GM21515 (cell line): Measurements from ENCODE around the gene OAS1.
A peak's percentile ranks its signal among the peaks of the same experiment; 100 is the strongest.
"Not testable (repeated sequence)": the region's sequence is repeated elsewhere in the genome, so short reads cannot be mapped to it uniquely, and the experiment has no call there.

Experiments
- ATAC-seq: cut with Tn5 transposase; IDR thresholded peaks from one replicate; pipeline ENCODE4 v1.9.1; 2021; ENCODE audit not compliant: unreplicated experiment

The OAS1 gene

GRCh38 chr12:112900298-112901145 is 6.2 kb upstream of the OAS1 start:
- ATAC-seq: no peak

DNA sequence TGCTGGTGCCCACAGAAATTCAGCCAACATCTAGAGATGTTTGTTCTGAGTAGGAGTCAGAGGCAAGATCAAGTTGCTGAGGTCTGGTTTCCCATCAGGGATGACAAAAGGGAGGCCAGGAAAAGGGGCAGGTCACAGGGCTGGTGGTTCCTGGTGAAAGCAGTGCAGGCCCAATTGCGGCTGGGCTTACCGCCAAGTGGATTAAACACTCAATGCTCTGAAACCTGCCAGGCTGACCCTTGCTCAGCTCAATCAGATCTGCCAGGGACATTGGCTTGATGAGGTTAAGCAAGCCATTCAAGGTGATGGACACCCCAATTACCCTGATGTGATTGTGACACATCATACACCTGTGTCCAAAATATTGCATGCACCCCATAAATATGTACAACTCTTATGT is 5.5 kb upstream of the OAS1 start:
- no peak for ATAC-seq

- ATAC-seq: no peak
Measured at GRCh38 chr12:112904571-112904970, 2.2 kb upstream of the OAS1 start.

DNA sequence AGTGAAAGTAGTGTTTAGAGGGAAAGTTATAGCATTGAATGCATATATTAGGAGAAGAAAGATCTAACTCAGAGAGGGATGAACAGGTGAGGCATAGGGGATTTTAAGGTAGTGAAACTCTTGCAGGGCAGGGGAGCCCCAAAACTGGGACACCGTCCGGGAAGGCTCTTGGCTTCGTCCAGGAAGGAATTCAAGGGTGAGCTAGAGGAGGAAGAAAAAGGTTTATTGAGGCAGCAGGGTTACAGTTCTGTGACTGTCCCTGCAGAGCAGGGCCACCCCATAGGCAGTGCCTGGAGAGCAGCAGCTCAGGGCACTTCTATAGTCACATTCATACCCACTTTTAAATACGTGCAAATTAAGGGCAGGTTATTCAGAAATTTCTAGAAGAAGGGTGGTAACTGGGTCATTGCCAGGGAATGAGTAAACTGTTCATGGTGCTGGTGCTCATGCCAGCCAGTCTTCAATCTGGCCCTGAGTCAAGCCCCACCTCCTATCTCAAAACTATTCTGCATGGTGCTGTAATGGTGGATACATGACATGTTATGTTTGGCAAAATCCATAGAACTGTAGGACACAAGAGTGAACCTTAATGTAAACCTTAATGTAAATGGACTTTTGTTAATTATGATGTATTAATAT is 1.2 kb upstream of the OAS1 start:
- no peak for ATAC-seq

- peak; percentile 48 for ATAC-seq
Measured at GRCh38 chr12:112907415-112908157, 824 bp downstream of the OAS1 start.

DNA sequence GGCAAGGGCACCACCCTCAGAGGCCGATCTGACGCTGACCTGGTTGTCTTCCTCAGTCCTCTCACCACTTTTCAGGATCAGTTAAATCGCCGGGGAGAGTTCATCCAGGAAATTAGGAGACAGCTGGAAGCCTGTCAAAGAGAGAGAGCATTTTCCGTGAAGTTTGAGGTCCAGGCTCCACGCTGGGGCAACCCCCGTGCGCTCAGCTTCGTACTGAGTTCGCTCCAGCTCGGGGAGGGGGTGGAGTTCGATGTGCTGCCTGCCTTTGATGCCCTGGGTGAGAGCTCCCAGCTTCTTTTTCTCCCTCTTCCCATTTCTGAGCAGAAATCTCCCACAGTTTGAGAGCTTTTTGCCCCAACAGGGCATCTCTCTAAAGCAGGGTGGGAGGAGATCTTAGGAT is 1.8 kb downstream of the OAS1 start:
- ATAC-seq: no peak

DNA sequence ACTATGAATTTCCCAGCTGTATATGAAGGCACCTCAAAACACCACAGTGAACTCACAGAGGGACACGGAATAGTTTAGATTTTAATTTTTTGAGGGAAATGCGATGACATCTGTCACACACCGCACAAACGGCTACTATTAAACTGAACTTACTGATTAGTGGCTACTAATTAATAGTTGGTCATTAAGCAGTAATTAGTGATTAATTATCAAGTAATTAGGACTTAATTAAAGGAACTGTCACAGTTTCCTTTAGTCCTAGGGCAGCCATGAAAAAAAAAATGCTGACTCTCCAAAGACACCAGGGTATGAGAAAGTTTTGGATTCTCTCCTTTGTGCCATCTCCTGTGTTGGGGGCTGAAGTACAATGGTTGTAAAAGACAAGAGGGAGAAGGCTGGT is 2.9 kb downstream of the OAS1 start:
- ATAC-seq: no peak

GRCh38 chr12:112913038-112913688 is 6.4 kb downstream of the OAS1 start:
- ATAC-seq: no peak

- not testable (repeated sequence) for ATAC-seq
Measured at GRCh38 chr12:112913888-112914287, 7.1 kb downstream of the OAS1 start.

DNA sequence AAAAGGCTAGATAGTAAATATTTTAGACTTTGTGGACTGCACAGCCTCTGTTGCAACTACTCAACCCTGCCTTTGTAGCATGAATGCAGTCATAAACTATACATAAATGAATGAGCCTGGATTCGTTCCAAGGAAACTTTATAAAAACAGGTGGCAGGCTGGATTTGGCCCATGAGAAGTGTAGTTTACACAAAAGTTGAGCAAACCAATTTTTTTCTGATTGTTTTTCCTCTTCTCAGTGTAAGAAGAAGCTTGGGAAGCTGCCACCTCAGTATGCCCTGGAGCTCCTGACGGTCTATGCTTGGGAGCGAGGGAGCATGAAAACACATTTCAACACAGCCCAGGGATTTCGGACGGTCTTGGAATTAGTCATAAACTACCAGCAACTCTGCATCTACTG is 9.5 kb downstream of the OAS1 start:
- no peak for ATAC-seq

DNA sequence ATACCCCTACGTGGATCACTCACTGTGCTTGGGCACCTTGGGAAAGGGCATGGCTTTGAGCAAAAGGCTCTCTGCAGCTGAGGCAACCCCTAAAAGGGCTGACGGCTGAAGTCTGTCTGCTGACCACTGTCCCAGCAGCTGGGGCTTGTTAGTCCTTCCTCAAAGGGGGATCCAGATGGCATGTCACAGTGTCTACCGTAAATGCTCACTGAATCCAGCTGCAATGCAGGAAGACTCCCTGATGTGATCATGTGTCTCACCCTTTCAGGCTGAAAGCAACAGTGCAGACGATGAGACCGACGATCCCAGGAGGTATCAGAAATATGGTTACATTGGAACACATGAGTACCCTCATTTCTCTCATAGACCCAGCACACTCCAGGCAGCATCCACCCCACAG is 12.4 kb downstream of the OAS1 start:
- ATAC-seq: no peak

DNA sequence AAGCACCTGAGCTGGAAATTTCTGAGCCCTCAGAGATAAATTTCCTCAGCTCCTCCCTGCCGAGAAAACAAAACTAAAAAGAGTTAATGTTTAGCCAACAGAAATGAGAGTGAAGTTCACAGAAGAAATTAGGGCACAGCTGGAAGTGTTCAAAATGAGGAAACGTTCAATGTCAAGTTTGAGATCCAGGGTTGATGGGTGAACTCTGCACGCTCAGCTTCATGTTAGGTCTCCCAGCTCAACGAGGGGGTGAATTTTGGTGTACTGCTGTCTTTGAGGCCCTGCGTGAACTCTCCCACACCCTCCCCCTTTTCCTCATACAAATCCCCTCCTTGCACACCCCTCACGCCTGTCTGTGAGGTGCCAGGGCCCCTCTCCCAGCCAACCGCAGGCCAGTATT is 18.2 kb downstream of the OAS1 start:
- ATAC-seq: peak; percentile 62

- not testable (repeated sequence) for ATAC-seq
Measured at GRCh38 chr12:112926416-112927033, 19.8 kb downstream of the OAS1 start.

- ATAC-seq: no peak
Measured at GRCh38 chr12:112927475-112927874, 20.7 kb downstream of the OAS1 start.

- ATAC-seq: no peak
Measured at GRCh38 chr12:112927925-112928324, 21.2 kb downstream of the OAS1 start.

- no peak for ATAC-seq
Measured at GRCh38 chr12:112928978-112929377, 22.2 kb downstream of the OAS1 start.

- no peak for ATAC-seq
Measured at GRCh38 chr12:112929715-112930114, 23.0 kb downstream of the OAS1 start.

GRCh38 chr12:112930350-112930749 is 23.6 kb downstream of the OAS1 start:
- ATAC-seq: no peak

- ATAC-seq: no peak
Measured at GRCh38 chr12:112932485-112933128, 25.8 kb downstream of the OAS1 start.

GRCh38 chr12:112933129-112933505 is 26.4 kb downstream of the OAS1 start:
- ATAC-seq: no peak
